Amygdala (tissue), 56 donors: ENCODE data around the gene ANAPC10.
A peak's percentile ranks its signal among the peaks of the same experiment; 100 is the strongest.

Experiments
- DNase-seq, 56 donors: peaks; one replicate each; lab custom pipeline; 2025; lab: John Stamatoyannopoulos, UW

Gene ANAPC10

DNA sequence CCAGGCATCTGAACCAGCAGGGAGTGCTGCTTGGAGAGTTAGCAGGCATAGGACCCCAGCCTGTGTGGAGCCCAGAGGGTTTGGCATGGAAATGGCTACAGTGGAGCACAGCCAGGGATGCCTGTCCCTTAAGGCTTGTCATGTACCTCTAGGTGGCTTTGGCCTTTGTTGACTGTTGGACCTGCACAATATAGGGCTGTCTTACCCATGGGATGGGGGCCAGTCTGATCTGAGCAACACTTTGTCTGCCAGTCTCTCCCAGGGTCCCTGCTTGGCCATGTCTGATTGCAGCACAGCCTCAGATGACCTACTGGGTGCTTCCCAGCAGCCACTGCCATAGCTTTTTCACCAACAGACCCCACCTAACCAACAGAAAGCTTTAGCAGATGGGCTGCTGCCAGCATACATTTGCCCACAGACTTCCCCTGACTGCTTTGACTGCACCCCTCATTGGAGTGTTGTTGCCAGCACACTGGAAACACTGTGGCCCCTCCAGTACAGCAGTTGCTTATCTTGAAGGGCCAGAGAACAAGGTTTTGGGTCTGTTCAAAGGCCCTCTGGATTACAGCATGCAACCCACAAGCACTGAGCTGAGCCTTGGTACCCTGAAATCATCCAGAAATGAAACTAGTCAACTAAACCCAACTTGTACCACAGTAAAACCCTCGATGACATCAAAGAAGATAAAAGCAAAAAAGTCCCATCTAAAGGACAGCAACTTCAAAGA, 22.1 kb downstream of the ANAPC10 start:
- no peak for DNase-seq

DNA sequence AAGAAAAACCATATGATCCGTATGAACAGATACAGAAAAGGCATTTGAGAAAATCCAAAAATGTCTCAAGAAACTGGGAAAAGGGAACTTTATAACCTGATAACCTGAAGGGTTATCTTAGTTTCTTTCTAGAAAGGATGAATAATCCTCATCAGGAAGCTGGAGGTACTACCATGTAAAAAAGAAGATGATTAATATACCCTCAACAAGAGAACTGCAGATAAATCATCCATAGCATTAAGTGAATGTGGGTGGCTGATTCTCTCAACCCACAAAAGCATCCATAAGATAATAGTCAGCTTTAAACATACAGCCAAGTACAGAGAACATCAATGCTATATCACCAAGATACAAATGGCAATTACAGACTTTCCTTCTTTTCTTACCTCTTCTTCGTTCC, 26.4 kb downstream of the ANAPC10 start:
- DNase-seq = no peak

DNA sequence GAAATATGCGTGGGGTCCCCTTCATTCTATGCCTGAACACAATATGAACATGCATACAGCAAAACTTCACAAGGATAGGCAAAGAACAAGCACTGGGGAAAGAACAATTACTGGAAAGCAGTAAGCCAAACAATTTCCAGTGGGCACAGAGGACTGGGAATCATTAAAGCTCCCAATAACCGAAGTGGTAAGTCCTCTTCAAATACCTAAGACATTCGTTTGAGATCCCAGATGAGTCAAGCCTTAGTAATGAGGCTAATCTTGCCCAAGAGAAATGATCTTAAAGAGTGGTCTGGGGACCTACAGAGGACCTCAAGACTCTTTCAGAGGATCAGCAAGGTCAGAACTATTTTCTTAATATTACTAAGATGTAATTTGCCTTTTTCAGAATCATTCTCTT, 28.6 kb downstream of the ANAPC10 start:
- no peak for DNase-seq

DNA sequence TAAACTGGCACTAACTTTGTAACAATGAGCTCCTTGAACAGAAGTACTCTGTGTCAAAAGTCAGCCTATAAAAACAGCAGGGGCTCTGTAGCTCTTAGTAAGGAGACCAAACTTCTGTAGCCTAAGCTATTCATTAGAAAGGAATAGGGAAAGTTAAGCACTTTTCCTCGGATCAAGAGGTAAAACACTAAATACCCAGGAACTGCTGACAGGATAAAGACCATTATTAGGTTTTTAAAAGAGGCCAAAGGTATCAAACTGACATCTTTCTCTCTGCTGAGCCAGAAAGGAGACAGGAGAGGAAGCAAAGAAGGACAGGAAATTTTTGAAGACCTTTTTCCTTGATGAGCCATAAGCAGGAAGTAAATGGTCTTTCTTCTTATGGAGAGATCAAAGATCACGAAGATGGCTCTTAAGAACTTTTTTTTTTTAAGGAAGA, 31.9 kb downstream of the ANAPC10 start:
- no peak for DNase-seq

DNA sequence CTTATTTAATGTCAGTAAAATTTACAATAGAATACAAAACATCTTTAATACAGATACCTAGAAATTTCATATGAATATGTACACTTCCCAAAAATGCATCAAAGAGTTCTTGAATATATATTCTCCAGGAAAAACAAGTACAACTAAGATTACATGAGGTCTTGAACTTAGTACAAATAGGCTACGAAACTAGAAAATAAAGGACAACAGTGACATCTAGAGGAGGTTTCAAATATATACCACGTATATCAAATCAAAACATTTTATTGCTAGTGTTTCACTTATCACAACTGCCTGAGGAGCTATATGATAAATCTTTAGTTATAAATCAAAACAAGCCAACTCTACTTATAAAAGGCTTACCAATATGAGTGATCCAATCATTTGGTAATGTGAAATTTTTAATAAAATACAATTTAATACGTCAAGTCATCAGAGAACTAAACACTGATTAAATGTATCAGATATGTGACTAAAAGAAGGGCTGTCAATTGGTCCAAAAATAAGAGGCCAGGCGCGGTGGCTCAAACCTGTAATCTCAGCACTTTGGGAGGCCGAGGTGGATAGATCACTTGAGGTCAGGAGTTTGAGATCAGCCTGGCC, 36.6 kb downstream of the ANAPC10 start:
- peak in 1 of 56 donors; percentile 48 for DNase-seq

DNA sequence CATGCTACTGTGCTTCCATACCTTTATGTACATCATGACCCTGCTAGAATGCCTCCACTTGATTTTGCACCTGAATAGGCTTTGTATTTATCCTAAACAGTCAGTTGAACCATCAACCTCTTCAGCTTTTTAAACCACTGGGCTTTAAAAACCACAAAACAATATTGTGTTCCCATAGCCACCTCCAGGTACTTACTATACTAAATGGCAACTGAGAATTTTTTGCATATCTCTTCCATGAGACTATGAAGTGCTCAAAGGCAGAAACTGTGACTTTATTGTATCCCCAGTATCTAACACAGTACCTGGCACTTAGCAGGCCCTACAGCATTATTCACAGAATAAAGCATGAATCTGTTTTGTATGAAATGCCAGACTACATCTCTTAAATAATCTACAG, 39.7 kb downstream of the ANAPC10 start:
- DNase-seq = no peak

DNA sequence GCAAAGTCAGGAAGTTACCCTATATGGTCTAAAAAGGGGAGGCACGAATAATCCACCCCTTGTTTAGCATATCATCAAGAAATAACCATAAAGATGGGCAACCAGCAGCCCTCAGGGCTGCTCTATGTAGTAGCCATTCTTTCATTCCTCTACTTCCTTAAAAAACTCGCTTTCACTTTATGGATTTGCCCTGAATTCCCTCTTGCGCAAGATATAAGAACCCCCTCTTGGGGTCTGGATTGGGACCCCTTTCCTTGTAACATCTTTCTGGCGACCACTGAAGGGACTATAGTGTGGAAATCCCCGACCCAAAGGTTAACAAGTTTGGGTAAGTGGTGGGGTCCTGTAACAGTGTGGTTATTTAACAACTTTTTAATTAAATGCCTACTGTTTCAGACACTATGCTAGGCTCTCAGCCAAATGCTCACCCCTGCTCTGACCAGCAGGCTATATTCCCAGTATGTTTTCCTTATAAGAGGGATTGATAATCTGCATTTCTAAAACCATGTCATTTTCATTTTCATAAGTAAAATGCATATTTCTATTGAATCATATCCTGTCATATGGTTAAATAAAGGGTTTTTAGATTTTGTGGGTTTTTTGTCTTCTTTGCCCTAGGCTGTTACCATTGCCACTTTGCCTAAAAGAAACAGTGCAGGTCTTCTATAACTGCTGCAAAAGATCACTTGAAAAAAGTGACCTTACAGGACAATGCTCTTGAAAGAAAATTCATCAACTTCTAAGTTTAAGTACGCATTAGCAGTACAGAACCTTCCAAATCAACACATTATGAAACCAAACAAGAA, 41.5 kb downstream of the ANAPC10 start:
- DNase-seq = no peak

DNA sequence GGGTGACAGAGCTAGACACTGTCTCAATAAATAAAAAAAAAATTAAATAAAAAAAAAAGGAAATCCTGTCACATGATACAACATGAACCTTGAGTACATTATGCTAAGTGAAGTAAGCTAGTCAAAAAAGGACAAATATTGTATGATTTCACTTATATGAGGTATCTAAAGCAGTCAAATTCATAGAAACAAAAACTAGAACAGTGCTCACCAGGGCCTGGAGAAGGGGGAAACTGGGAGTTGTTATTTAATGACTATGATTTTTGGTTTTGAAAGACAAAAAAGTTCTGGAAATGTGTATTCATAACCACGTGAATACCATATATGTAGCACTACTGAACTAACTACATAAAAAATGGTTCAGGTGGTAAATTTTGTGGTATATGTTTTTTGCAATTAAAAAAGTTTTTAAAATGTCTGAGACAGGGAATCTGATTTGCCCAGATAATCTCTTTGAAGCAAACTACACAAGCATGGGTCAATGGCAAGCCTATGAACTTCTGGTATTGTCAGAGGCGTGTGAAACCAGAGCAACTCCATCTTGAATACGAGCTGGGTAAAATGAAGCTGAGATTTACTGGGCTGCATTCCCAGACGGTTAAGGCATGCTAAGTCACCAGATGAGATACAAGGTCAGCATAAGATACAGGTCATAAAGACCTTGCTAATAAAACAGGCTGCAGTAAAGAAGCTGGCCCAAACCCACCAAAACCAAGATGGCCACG, 42.3 kb downstream of the ANAPC10 start:
- no peak for DNase-seq

DNA sequence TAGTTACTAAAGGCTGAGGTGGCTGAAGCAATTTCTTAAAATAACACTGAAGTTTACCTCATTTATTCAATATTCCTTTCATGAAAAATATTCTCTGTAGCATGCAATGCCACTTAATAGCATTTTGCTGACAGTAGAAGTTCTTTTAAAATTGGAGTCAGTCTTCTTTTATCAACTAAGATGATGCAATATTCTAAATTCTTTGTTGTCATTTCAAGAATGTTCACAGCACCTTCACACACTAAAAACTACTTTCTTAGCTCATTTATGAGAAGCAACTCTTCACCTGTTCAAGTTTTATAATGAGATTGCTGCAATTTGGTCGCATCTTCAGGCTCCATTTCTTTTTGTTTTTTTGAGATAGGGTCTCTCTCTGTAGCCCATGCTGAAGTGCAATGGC, 48.8 kb downstream of the ANAPC10 start:
- no peak for DNase-seq

DNA sequence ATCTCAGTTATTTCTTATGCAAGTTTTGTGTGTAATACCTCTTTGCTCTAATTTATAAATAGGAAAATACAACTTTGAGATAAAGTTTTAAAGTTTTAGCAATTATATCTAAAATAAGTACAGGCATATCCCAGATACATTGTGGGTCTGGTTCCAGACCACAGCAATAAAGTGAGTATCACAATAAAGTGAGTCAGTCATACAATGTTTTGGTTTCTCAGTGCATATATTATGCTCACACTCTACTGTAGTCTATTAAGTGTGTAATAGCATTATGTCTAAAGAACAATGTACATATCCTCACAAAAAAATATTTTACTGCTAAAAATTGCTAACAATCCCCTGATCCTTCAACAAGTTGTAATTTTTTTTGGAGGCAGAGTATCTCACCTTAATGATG, 49.2 kb downstream of the ANAPC10 start:
- DNase-seq = no peak

DNA sequence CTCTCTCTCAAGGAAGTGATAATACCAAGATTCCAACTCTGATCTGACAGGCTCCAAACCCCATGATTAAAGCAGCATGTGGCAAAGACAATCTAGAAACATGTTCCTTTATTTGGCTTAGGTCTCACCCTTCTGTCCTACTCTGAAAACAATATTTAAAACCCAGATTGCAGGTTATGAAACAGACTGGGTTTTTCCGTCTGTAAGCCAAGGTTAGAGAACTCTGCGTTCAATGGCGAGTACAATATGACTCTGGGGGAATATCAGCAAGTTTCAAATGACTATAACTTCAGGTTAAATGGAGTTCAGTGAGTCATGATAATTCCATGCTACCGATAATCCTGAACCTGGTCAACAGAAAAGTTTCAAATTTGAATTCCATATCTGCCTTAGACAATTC, 50.8 kb downstream of the ANAPC10 start:
- no peak for DNase-seq

DNA sequence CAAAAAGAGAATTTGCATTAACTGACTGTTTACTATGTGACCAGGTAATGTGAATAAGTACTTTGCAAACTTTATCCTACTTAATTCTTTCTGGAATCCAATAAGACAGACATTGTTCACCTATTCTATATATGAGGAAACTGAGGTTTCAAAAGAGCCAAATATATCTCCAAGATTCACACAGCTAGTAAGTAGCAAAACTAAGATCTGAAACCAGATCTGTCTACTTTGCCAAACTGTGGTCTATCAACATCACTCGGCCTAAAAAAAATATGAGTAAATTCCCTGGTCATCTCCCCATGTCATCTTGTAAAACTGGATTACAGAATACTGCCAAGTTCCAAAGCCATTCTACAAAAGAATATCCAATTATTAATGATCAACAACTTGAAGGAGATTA, 52.8 kb downstream of the ANAPC10 start:
- no peak for DNase-seq

DNA sequence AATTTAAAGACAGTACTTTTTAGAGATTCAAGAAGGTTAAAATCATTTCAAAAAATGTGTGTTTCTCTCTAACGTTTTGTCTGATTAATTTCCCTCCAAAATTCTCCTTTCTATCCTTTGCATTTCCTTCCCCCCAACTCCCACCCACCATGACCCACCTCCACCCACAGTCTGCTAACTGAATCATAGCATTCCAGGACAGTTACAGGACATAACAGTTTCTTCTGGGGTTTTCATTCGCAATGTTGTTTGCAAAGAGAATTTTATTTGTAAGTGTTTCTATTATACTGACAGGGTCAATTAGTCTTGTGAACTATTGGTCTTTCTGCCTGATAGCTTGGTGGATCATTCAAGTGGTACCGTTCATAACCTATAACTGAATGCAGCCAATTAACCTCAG, 53.7 kb downstream of the ANAPC10 start:
- no peak for DNase-seq

DNA sequence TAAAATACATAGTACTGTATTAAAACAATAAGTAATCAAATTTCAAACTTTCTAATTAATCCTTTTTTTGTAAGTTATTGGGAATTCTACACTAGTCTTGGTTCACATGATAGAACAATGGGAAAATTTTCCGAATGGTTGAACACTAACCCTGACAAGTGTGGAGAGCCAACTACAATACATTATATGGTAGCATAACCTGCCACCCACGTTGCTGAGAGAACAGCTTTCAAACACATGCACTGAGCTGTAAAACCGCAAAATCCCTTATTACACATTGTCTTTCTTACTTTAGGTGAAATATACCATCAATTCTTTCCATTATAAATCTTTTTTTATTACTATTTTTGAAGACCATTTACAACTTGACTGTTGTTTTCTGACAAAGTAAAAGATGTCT, 54.7 kb downstream of the ANAPC10 start:
- DNase-seq = no peak

DNA sequence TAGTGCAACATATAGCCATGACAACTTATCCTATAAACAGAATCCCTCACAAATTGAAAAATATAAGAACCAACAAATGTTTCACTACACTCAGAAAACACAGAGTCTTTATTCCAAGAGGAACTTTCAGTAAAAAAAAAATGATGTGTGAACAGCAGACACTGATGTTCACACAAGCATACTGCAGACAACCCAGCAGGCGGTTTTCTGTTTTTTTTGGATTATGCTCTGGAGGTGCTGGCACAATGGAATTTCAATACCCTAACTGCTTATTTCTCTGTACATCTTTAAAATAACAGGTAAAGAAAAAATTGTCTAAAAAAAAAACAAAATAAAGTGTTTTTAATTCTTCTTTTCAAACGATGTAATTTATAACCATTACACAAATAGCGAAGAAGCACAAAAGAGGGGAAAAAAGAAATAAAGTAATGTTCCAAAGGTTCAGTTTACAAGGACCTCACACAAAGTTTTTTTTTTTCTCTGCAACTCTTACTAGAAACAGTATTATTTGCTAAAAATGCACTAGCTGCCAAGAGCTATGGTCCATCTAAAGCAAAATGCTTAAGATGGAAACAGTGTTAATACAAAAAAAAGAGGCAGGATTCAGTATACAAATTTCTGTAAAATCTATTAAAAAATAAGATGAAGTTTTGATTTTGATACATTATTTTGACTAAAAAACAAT, 55.3 kb downstream of the ANAPC10 start:
- no peak for DNase-seq

DNA sequence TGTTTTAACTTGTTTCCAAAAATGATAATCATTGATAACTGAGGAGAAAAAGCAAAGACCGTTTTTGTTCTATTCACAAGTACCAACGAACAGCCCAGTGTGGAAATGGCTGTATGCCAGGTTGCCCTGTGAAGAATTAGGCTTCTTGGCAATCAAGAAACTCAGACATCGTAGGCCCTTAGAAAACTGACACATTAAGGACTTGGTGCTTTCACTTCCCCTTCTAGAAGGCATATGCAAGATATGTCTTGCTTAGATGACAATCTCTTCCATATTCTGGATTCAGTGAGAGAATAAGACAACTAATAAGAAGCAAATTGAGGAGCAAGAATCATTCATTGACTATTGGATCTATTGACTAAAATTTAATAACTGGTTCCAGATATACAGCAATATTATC, 56.6 kb downstream of the ANAPC10 start:
- DNase-seq = peak in 21 of 56 donors; percentile 2 to 40 (median 7)

DNA sequence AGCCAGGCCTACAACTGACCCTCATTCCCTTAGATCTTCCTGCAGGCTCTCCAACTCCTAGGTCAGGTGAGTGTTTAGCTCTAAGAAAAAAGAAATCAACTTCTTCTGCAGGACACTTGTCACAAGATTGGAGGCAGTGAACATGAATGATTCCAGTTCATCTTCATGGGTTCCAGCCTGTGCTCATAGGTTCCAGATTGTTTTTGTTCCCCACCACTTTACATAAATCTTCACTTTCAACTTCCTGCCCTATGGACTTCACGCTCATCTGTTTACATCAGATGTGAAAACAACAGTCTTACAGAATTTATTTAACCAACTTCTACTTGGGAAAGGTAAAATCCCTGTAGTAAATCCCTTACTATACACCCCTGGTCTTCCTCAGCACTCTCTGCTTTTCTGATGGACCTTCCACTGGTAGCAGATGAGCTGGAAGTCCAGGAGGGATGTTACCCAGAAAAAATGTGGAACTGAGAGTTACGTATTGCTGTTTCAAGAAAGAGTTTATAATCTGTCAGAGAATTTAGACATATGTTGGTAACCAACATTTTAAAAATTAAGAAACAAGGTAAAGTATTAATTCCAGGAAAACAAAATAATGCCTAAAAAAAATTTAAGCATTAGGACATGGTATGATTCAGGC, 62.4 kb downstream of the ANAPC10 start:
- DNase-seq = no peak

DNA sequence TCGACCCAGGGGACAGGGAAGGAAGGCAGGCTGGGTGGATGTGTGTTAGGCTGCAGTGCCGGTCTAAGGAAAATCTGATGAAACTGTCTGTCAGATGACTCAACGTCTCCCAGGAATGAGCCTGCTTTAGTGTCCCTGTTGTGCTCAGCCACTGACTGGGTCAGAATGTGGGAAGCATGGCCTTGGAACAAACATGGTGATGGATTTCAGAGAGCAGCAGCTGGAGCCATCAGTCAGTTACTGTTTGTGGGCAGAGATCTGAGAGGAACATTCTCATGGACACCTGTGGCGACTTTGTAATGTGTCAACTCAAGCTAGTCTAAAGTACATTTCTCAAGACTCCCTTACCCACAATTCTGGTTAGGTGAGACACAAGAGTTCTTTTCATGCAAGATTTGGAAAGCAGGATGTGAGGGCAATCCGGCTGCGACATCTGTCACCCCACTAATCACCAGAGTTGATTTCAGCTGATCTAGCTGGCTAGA, 63.2 kb downstream of the ANAPC10 start:
- no peak for DNase-seq

DNA sequence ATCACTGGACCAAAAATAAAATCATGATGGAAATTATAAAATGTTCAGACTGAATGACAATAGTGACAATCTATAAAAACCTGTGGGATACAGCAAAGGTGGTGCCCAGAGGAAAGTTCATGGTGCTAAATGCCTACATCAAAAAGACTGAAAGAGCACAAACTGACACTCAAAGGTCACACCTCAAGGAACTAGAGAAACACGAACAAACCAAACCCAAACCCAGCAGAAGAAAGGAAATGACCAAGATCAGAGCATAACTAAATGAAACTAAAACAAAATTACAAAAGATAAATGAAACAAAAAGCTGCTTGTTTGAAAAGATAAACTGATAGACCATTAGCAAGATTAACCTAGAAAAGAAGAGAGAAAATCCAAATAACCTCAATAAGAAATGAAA, 78.7 kb downstream of the ANAPC10 start:
- DNase-seq = no peak

DNA sequence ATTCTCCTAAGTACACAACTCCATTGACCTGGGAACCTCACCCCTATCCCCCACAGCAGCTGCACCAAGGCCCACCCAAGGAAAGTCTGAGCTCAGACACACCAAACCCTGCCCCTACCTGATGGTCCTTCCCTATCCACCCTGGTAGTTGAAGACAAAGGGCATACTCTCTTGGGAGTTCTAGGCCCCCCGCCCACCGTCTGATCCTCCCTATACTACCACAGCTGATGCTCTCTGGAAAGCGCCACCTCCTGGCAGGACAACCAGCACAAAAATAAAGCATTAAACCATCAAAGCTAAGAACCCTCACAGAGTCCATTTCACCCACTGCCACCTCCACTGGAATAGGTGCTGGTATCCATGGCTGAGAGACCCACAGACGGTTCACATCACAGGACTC, 83.6 kb downstream of the ANAPC10 start:
- no peak for DNase-seq
